CD4-positive, alpha-beta T cell (primary cell): ENCODE data around the gene HSD17B2. TPM values are rescaled to one million over a fixed set of nuclear protein-coding genes. Genes with fewer than 3 reads are reported as not detected.

Experiments
- ATAC-seq: fragments of 200-7000 bp; cut with Tn5 transposase; one replicate; pipeline ENCODE4 v1.10.0; 2022; ENCODE audit warnings: mild to moderate bottlenecking; ENCODE audit not compliant: poor library complexity
- CTCF ChIA-PET: fragments of 350-600 bp; sonication (Branson Sonifier 250); formaldehyde crosslinking; loops from one replicate; lab custom pipeline; 2021; ENCODE audit warnings: antibody characterized with exemption, inconsistent platforms; lab: Charles Lee
- POLR2A ChIA-PET: fragments of 350-600 bp; sonication (Branson Sonifier 250); formaldehyde crosslinking; loops from one replicate; lab custom pipeline; 2021; ENCODE audit warnings: antibody characterized with exemption, inconsistent platforms; lab: Charles Lee
- DNase-seq, 14 experiments: peaks; one replicate each; pipeline ENCODE4 v3.0.0-alpha.2; 2013 to 2020; ENCODE audit warnings: mixed read lengths in 2 of 14
- H3K27ac ChIP-seq, 2 donors: one replicate each; pipeline versions ENCODE4 v1.5.1 to v1.7.0; 2013; ENCODE audit warnings: low read length in 2 of 2, low read depth in 1 of 2, mild to moderate bottlenecking in 1 of 2
- H3K27me3 ChIP-seq, 2 experiments: 1 replicate in 1 of 2; 2 replicates in 1 of 2; pipeline versions ENCODE4 v1.6.1 to v1.7.0; 2013; ENCODE audit warnings: low read length in 2 of 2, control low read depth in 1 of 2, mild to moderate bottlenecking in 1 of 2, moderate library complexity in 1 of 2; ENCODE audit not compliant: insufficient read depth in 2 of 2, control insufficient read depth in 1 of 2
- H3K36me3 ChIP-seq: one replicate; pipeline ENCODE4 v1.6.1; 2013; ENCODE audit warnings: low read length, control low read depth; ENCODE audit not compliant: insufficient read depth
- H3K4me1 ChIP-seq: one replicate; pipeline ENCODE4 v1.6.1; 2013; ENCODE audit warnings: low read length, control low read depth; ENCODE audit not compliant: insufficient read depth
- H3K4me3 ChIP-seq: one replicate; pipeline ENCODE4 v1.5.1; 2013; ENCODE audit warnings: mild to moderate bottlenecking, low read length, moderate library complexity
- H3K9me3 ChIP-seq, 2 experiments: 1 replicate in 1 of 2; 2 replicates in 1 of 2; pipeline versions ENCODE4 v1.6.1 to v1.7.0; 2013; ENCODE audit warnings: low read length in 2 of 2, mild to moderate bottlenecking in 2 of 2, control low read depth in 1 of 2, moderate library complexity in 1 of 2; ENCODE audit not compliant: control insufficient read depth in 1 of 2, insufficient read depth in 1 of 2
- H3K27ac Mint-ChIP-seq: one replicate; pipeline ENCODE4 v1.8.0; 2020; ENCODE audit warnings: mixed read lengths
- H3K27me3 Mint-ChIP-seq: one replicate; pipeline ENCODE4 v1.8.0; 2021; ENCODE audit warnings: mixed read lengths
- H3K36me3 Mint-ChIP-seq: one replicate; pipeline ENCODE4 v1.8.0; 2021; ENCODE audit warnings: low read depth, mixed read lengths
- H3K4me1 Mint-ChIP-seq: one replicate; pipeline ENCODE4 v1.8.0; 2021; ENCODE audit warnings: low read depth, mixed read lengths
- H3K4me3 Mint-ChIP-seq: one replicate; pipeline ENCODE4 v1.8.0; 2020; ENCODE audit warnings: mild to moderate bottlenecking, mixed read lengths
- H3K9me3 Mint-ChIP-seq: one replicate; pipeline ENCODE4 v1.8.0; 2020; ENCODE audit warnings: mixed read lengths
- intact Hi-C, 2 experiments: fragments of 100-400 bp; cut with DNase I in 1 of 2; cut with micrococcal nuclease in 1 of 2; formaldehyde crosslinking; loops; one replicate each; pipeline versions ENCODE4 v1.15.1 to v1.9.0; 2023 to 2025; cut with DNase I, micrococcal nuclease
- total RNA-seq, 174 experiments: library from RNA in 2 of 174; stranded (reverse) in 2 of 174; gene quantifications; one replicate each; pipeline ENCODE4 v1.2.3 and lab custom pipeline; 2021 to 2026
- TF ChIP-seq, protein P1 (sequence below): fragments of 200-600 bp; IDR thresholded peaks from one replicate; pipeline ENCODE4 v1.8.0; 2022; ENCODE audit warnings: antibody characterized with exemption, mild to moderate bottlenecking

The HSD17B2 gene
- total RNA-seq, 2 experiments from 2014 or later: not detected

DNA sequence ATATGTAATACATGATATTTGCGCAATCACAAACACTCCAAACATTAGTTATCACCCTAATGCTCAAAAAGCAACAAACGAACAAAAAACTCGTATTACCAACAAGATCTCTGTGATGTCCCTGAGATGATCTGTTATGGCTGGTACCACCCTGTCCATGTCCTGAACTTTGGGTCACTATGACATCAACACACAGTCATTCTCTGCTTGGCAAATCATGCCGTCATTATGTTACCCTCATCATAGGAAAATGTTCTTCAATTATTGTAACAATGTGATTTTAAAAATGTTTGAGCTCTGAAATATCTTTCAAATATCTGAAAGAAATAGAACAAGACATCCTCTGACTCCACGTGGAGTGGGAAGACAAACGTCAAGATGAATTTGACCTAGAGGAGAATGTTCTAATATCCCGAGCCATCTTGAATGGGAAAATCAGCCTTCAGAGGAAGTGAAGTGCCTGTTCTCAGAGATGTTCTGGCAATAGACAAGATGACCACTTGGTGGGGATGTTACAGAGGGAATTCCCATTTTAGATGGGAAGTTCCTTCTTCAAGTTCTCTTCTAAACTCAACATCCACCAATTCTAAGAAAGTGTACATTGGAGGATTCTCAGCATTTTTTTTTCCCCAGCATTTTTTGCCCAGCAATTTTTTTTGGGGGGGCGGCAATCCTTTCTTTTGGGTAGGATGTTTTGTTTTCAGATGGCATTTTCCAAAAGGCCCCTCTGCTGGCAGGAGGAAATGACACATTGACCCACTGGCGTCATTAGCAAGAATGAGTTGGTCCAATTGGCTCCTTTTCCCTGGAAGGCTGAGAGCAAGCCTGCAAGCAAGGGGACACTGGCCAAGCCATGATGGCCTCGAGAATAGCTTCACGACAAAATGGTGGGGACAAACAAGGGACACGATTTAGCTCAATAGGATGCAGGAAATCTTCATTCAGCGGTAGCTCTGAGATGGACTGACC is 3.7 kb upstream of the HSD17B2 start:
- Histone ChIP-seq H3K4me1 (no peaks in the 10 kb centered on the region), H3K9me3 (no peaks in the 10 kb centered on the region), H3K36me3 (no peaks in the 10 kb centered on the region), H3K27ac (no peak overlapping the region), H3K4me3 (no peak overlapping the region), H3K27me3 (peaks cover 7 to 9% of the 10 kb centered on the region in 2 experiments)
- no peak overlapping the region for H3K27ac Mint-ChIP-seq
- TF ChIP-seq, protein P1, sequence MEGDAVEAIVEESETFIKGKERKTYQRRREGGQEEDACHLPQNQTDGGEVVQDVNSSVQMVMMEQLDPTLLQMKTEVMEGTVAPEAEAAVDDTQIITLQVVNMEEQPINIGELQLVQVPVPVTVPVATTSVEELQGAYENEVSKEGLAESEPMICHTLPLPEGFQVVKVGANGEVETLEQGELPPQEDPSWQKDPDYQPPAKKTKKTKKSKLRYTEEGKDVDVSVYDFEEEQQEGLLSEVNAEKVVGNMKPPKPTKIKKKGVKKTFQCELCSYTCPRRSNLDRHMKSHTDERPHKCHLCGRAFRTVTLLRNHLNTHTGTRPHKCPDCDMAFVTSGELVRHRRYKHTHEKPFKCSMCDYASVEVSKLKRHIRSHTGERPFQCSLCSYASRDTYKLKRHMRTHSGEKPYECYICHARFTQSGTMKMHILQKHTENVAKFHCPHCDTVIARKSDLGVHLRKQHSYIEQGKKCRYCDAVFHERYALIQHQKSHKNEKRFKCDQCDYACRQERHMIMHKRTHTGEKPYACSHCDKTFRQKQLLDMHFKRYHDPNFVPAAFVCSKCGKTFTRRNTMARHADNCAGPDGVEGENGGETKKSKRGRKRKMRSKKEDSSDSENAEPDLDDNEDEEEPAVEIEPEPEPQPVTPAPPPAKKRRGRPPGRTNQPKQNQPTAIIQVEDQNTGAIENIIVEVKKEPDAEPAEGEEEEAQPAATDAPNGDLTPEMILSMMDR: peak; percentile 16
- DNase-seq (peak in 2 of 14 experiments; percentile 26 to 39), ATAC-seq (no peak)
- no peaks in the 10 kb centered on the region for H3K36me3 Mint-ChIP-seq
- ChIA-PET CTCF (no interaction called here), POLR2A (no interaction called here)
- no peak overlapping the region for H3K4me3 Mint-ChIP-seq
- H3K4me1 Mint-ChIP-seq: no peaks in the 10 kb centered on the region
- intact Hi-C loops: loop anchor here in 1 of 2 experiments (2.0 kb wide), 1 partner anchor 199 kb away; no protein-coding TSS in a partner anchor
- H3K27me3 Mint-ChIP-seq: peaks cover 35% of the 10 kb centered on the region
- no peaks in the 10 kb centered on the region for H3K9me3 Mint-ChIP-seq

DNA sequence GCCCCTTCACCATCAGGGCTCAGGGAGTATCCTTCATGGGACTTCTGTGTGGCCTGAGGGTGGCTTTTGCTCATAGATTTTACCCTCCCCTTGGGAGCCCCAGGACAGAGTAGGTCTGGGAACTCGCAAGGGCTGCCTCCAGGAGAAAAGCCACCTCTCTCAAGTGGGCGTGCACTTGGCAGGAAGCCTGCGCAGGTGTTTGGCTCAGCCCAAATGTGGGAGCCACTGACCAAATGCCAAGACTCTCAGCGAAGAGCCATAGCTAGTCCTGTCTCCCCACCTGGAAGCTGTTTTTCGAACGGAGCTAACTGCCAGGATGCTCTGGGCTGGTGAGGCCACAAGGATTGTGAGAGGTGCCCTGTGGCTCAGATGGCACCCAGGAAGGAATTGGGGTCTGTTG is 2.0 kb upstream of the HSD17B2 start:
- H3K4me1 Mint-ChIP-seq: no peaks in the 10 kb centered on the region
- intact Hi-C loops: no loop called here

DNA sequence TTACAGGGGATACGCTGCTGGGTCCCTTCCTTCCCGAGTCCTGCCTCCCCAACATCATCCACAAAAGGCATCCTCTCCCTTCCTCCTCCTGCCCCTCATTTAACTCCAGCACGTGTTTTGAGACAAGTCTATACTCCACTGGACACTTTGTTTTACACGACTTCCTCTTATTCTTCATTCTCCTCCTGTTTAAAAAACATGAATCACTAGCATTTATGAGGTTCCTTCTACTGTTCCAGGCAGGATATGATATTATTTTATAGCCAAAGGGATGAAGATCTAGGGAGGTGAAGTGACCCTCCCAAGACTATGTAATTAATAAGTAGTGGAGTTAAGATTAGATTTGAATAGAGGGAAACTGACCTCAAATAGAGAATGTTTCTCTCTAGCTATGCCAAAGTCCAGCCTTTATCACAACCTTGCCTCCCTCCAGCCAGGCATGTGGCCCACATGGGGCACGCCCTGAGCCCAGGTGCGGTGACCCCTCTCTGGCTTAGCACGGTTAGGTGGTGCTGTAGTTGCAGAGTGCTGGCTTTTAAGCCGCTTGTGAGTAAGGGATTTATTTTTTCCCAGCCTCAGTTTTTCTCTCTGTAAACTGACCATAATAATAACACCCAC is 1.3 kb upstream of the HSD17B2 start:
- peaks cover 4 to 6% of the 10 kb centered on the region in 2 experiments for H3K27me3 ChIP-seq
- H3K4me3 Mint-ChIP-seq: no peak overlapping the region
- TF ChIP-seq, protein P1: no peak
- no peaks in the 10 kb centered on the region for H3K36me3 Mint-ChIP-seq
- no peaks in the 10 kb centered on the region for H3K9me3 ChIP-seq
- CTCF ChIA-PET: no interaction called here
- no peak overlapping the region for H3K4me3 ChIP-seq
- POLR2A ChIA-PET: no interaction called here
- intact Hi-C loops: no loop called here
- H3K4me1 ChIP-seq: no peaks in the 10 kb centered on the region
- no peak for DNase-seq
- no peaks in the 10 kb centered on the region for H3K4me1 Mint-ChIP-seq
- H3K9me3 Mint-ChIP-seq: no peaks in the 10 kb centered on the region
- peaks cover 39% of the 10 kb centered on the region for H3K27me3 Mint-ChIP-seq
- H3K36me3 ChIP-seq: no peaks in the 10 kb centered on the region
- H3K27ac Mint-ChIP-seq: no peak overlapping the region
- no peak overlapping the region for H3K27ac ChIP-seq
- ATAC-seq: no peak

More for the DNA sequence above, 2.0 kb upstream of the HSD17B2 start:
- ChIA-PET POLR2A (no interaction called here), CTCF (no interaction called here)
- Mint-ChIP-seq H3K4me3 (no peak overlapping the region), H3K36me3 (no peaks in the 10 kb centered on the region), H3K9me3 (no peaks in the 10 kb centered on the region), H3K27ac (no peak overlapping the region), H3K27me3 (peaks cover 35% of the 10 kb centered on the region)
- ATAC-seq (no peak), DNase-seq (no peak)
- H3K27ac ChIP-seq: no peak overlapping the region
- no peak overlapping the region for H3K4me3 ChIP-seq
- H3K9me3 ChIP-seq: no peaks in the 10 kb centered on the region
- no peaks in the 10 kb centered on the region for H3K36me3 ChIP-seq
- no peaks in the 10 kb centered on the region for H3K4me1 ChIP-seq
- peaks cover 4 to 6% of the 10 kb centered on the region in 2 experiments for H3K27me3 ChIP-seq
- TF ChIP-seq, protein P1: no peak
